Measurements from ENCODE around the gene PHYKPL. TPM values are rescaled to one million over a fixed set of nuclear protein-coding genes. Genes with fewer than 3 reads are reported as not detected.
"Not testable (repeated sequence)": the region's sequence is repeated elsewhere in the genome, so short reads cannot be mapped to it uniquely, and the experiment has no call there.

PHYKPL gene
- total RNA-seq, 2 experiments from 2014 or later = 125 to 126 TPM

- Mint-ChIP-seq H3K9me3 (ENCODE audit: insufficient read depth) (no peaks in the 10 kb centered on the region), H3K4me3 (peak overlapping the region; percentile 96), H3K27ac (peak overlapping the region; percentile 85), H3K27me3 (ENCODE audit: low read depth) (peaks cover 2% of the 10 kb centered on the region), H3K4me1 (ENCODE audit: low read depth) (peaks cover 41% of the 10 kb centered on the region), H3K36me3 (ENCODE audit: low read depth) (peaks cover 51% of the 10 kb centered on the region)
- peak; percentile 60 for ATAC-seq
- DNase-seq = peak; percentile 85
- CTCF ChIA-PET = interaction anchor here (0.6 to 1.8 kb wide), 7 partner anchors 11 to 129 kb away, joined by 3 to 11 read pairs (median 5); no protein-coding TSS in a partner anchor
- POLR2A ChIA-PET = interaction anchor here (0.6 to 3.9 kb wide), 20 partner anchors 8 to 1418 kb away, joined by 3 to 21 read pairs (median 4); partner anchors contain the start of genes HNRNPH1, NHP2 and TMED9
Measured at GRCh38 chr5:178204935-178205748, 27.5 kb downstream of the PHYKPL start.

GRCh38 chr5:178204182-178204934, 28.2 kb downstream of the PHYKPL start, which contains the start of gene HNRNPAB:
TSS of gene HNRNPAB (plus strand) at chr5:178204533. CDS start at chr5:178204838, 305 bp downstream.
- no peaks in the 10 kb centered on the region for H3K9me3 Mint-ChIP-seq (ENCODE audit: insufficient read depth)
- peaks cover 2% of the 10 kb centered on the region for H3K27me3 Mint-ChIP-seq (ENCODE audit: low read depth)
- peak within 1 kb of the TSS; percentile 96 for H3K4me3 Mint-ChIP-seq
- POLR2A ChIA-PET = interaction anchor here (0.6 to 3.9 kb wide), 22 partner anchors 9 to 1419 kb away, joined by 3 to 21 read pairs (median 4); partner anchors contain the start of genes HNRNPH1, NHP2 and TMED9
- ATAC-seq (peak; percentile 79), DNase-seq (peak; percentile 96)
- H3K27ac Mint-ChIP-seq = peak within 1 kb of the TSS; percentile 99
- peaks cover 43% of the 10 kb centered on the region for H3K36me3 Mint-ChIP-seq (ENCODE audit: low read depth)
- peaks cover 38% of the 10 kb centered on the region for H3K4me1 Mint-ChIP-seq (ENCODE audit: low read depth)
- CTCF ChIA-PET = interaction anchor here (0.9 to 1.5 kb wide), 3 partner anchors 30 to 84 kb away, joined by 3 to 6 read pairs (median 4); no protein-coding TSS in a partner anchor

GRCh38 chr5:178203670-178204181, 28.9 kb downstream of the PHYKPL start:
- peak overlapping the region; percentile 99 for H3K27ac Mint-ChIP-seq
- peak; percentile 53 for DNase-seq
- H3K4me1 Mint-ChIP-seq (ENCODE audit: low read depth) = peaks cover 32% of the 10 kb centered on the region
- ChIA-PET POLR2A (interaction anchor here (1.0 to 3.9 kb wide), 15 partner anchors 10 to 1345 kb away, joined by 3 to 21 read pairs (median 5); partner anchors contain the start of genes NHP2 and TMED9), CTCF (interaction anchor here (0.9 to 1.5 kb wide), 3 partner anchors 31 to 83 kb away, joined by 3 to 6 read pairs (median 4); no protein-coding TSS in a partner anchor)
- H3K36me3 Mint-ChIP-seq (ENCODE audit: low read depth) = peaks cover 37% of the 10 kb centered on the region
- peaks cover 2% of the 10 kb centered on the region for H3K27me3 Mint-ChIP-seq (ENCODE audit: low read depth)
- no peaks in the 10 kb centered on the region for H3K9me3 Mint-ChIP-seq (ENCODE audit: insufficient read depth)
- peak; percentile 13 for ATAC-seq
- peak overlapping the region; percentile 96 for H3K4me3 Mint-ChIP-seq

GRCh38 chr5:178202541-178202940, 30.1 kb downstream of the PHYKPL start:
- Mint-ChIP-seq H3K4me1 (ENCODE audit: low read depth) (peaks cover 22% of the 10 kb centered on the region), H3K9me3 (ENCODE audit: insufficient read depth) (no peaks in the 10 kb centered on the region), H3K36me3 (ENCODE audit: low read depth) (peaks cover 26% of the 10 kb centered on the region), H3K27ac (no peak overlapping the region), H3K4me3 (peak overlapping the region; percentile 57), H3K27me3 (ENCODE audit: low read depth) (peaks cover 2% of the 10 kb centered on the region)
- ATAC-seq (no peak), DNase-seq (no peak)
- ChIA-PET POLR2A (interaction anchor here (0.7 kb wide), 1 partner anchor 27 kb away, joined by 4 read pairs; no protein-coding TSS in a partner anchor), CTCF (interaction anchor here (2.6 kb wide), 1 partner anchor 126 kb away, joined by 11 read pairs; no protein-coding TSS in a partner anchor)

- no peaks in the 10 kb centered on the region for H3K9me3 Mint-ChIP-seq (ENCODE audit: insufficient read depth)
- ChIA-PET CTCF (interaction anchor here (2.6 kb wide), 1 partner anchor 125 kb away, joined by 11 read pairs; no protein-coding TSS in a partner anchor), POLR2A (no interaction called here)
- H3K27ac Mint-ChIP-seq = no peak overlapping the region
- peaks cover 16% of the 10 kb centered on the region for H3K4me1 Mint-ChIP-seq (ENCODE audit: low read depth)
- DNase-seq (no peak), ATAC-seq (no peak)
- peaks cover 19% of the 10 kb centered on the region for H3K36me3 Mint-ChIP-seq (ENCODE audit: low read depth)
- no peak overlapping the region for H3K4me3 Mint-ChIP-seq
- peaks cover 2% of the 10 kb centered on the region for H3K27me3 Mint-ChIP-seq (ENCODE audit: low read depth)
Measured at GRCh38 chr5:178201927-178202235, 30.7 kb downstream of the PHYKPL start.

GRCh38 chr5:178201221-178201926, 31.2 kb downstream of the PHYKPL start:
- no peaks in the 10 kb centered on the region for H3K9me3 Mint-ChIP-seq (ENCODE audit: insufficient read depth)
- ATAC-seq = no peak
- POLR2A ChIA-PET = no interaction called here
- no peak overlapping the region for H3K4me3 Mint-ChIP-seq
- peaks cover 2% of the 10 kb centered on the region for H3K27me3 Mint-ChIP-seq (ENCODE audit: low read depth)
- peaks cover 10% of the 10 kb centered on the region for H3K4me1 Mint-ChIP-seq (ENCODE audit: low read depth)
- CTCF ChIA-PET = interaction anchor here (0.8 to 2.6 kb wide), 2 partner anchors 17 to 125 kb away, joined by 3 to 11 read pairs; no protein-coding TSS in a partner anchor
- H3K36me3 Mint-ChIP-seq (ENCODE audit: low read depth) = peaks cover 14% of the 10 kb centered on the region
- H3K27ac Mint-ChIP-seq = no peak overlapping the region
- DNase-seq = no peak

- CTCF ChIA-PET = interaction anchor here (2.6 kb wide), 1 partner anchor 123 kb away, joined by 11 read pairs; no protein-coding TSS in a partner anchor
- H3K4me3 Mint-ChIP-seq = no peak overlapping the region
- peaks cover 3% of the 10 kb centered on the region for H3K36me3 Mint-ChIP-seq (ENCODE audit: low read depth)
- peaks cover 6% of the 10 kb centered on the region for H3K4me1 Mint-ChIP-seq (ENCODE audit: low read depth)
- H3K27me3 Mint-ChIP-seq (ENCODE audit: low read depth) = peaks cover 2% of the 10 kb centered on the region
- POLR2A ChIA-PET = no interaction called here
- no peaks in the 10 kb centered on the region for H3K9me3 Mint-ChIP-seq (ENCODE audit: insufficient read depth)
- no peak overlapping the region for H3K27ac Mint-ChIP-seq
- no peak for ATAC-seq
- no peak for DNase-seq
Measured at GRCh38 chr5:178199581-178200434, 32.8 kb downstream of the PHYKPL start.

GRCh38 chr5:178198706-178199105, 33.9 kb downstream of the PHYKPL start:
- Mint-ChIP-seq H3K36me3 (ENCODE audit: low read depth) (no peaks in the 10 kb centered on the region), H3K9me3 (ENCODE audit: insufficient read depth) (no peaks in the 10 kb centered on the region), H3K4me1 (ENCODE audit: low read depth) (peaks cover 15% of the 10 kb centered on the region), H3K4me3 (no peak overlapping the region), H3K27me3 (ENCODE audit: low read depth) (peaks cover 3% of the 10 kb centered on the region), H3K27ac (no peak overlapping the region)
- ATAC-seq (no peak), DNase-seq (no peak)
- ChIA-PET CTCF (no interaction called here), POLR2A (no interaction called here)

- H3K36me3 Mint-ChIP-seq (ENCODE audit: low read depth); ATAC-seq; H3K9me3 Mint-ChIP-seq (ENCODE audit: insufficient read depth); H3K27ac Mint-ChIP-seq; CTCF ChIA-PET; POLR2A ChIA-PET; H3K27me3 Mint-ChIP-seq (ENCODE audit: low read depth); DNase-seq; H3K4me3 Mint-ChIP-seq: not testable (repeated sequence)
- H3K4me1 Mint-ChIP-seq (ENCODE audit: low read depth) = peaks cover 20% of the 10 kb centered on the region
Measured at GRCh38 chr5:178198151-178198550, 34.5 kb downstream of the PHYKPL start.

GRCh38 chr5:178196986-178197385, 35.6 kb downstream of the PHYKPL start:
- DNase-seq (no peak), ATAC-seq (no peak)
- POLR2A ChIA-PET = no interaction called here
- H3K4me3 Mint-ChIP-seq = no peak overlapping the region
- peaks cover 24% of the 10 kb centered on the region for H3K4me1 Mint-ChIP-seq (ENCODE audit: low read depth)
- no peak overlapping the region for H3K27ac Mint-ChIP-seq
- peaks cover 3% of the 10 kb centered on the region for H3K9me3 Mint-ChIP-seq (ENCODE audit: insufficient read depth)
- CTCF ChIA-PET = no interaction called here
- H3K27me3 Mint-ChIP-seq (ENCODE audit: low read depth) = peaks cover 10% of the 10 kb centered on the region
- no peaks in the 10 kb centered on the region for H3K36me3 Mint-ChIP-seq (ENCODE audit: low read depth)
